HCT116 (cell line): Measurements from ENCODE around the gene STK11. TPM values are rescaled to one million over a fixed set of nuclear protein-coding genes. Genes with fewer than 3 reads are reported as not detected.

ENCODE experiments used
- ATAC-seq: fragments of 200-7000 bp; cut with Tn5 transposase; 2 replicates; pipeline ENCODE4 v1.9.1; 2020; ENCODE audit warnings: mild to moderate bottlenecking, moderate library complexity
- BruUV-seq: library from RNA; stranded (reverse); fragments of 400-500 nt; replicated peaks from 2 replicates; lab custom pipeline; 2021; lab: Mats Ljungman, UMichigan
- CTCF ChIA-PET: fragments of 300-600 bp; sonication (Branson Sonifier 250); formaldehyde crosslinking; loops from one replicate; lab custom pipeline; 2021; ENCODE audit warnings: antibody characterized with exemption; lab: Charles Lee
- POLR2A ChIA-PET: fragments of 300-600, 350-600 bp; sonication (Branson Sonifier 250); formaldehyde crosslinking; loops from one replicate; lab custom pipeline; 2021; ENCODE audit warnings: antibody characterized with exemption; lab: Charles Lee
- RAD21 ChIA-PET, 2 experiments: fragments of 300-600 bp; sonication (Branson Sonifier 250); formaldehyde crosslinking; loops; one replicate each; lab custom pipeline; 2023; ENCODE audit warnings: low total read pairs in 2 of 2; ENCODE audit not compliant: uncharacterized antibody in 2 of 2, unreplicated experiment in 2 of 2, low non-redundant PET in 1 of 2; lab: Charles Lee
- DNase-seq: peaks from one replicate; pipeline ENCODE4 v3.0.0-alpha.2; 2010; ENCODE audit warnings: low read depth, low spot score
- H2AFZ ChIP-seq: fragments of 200-600 bp; shearing (Covaris generic), sonication (generic); 2 replicates; pipeline ENCODE4 v1.6.1; 2017; ENCODE audit warnings: low read depth, mixed run types, mixed read lengths, antibody characterized with exemption, low read length; ENCODE audit not compliant: poor library complexity, severe bottlenecking
- H3K27ac ChIP-seq: 2 replicates; pipeline ENCODE4 v1.5.1; 2012; ENCODE audit warnings: low read depth, low read length
- H3K27me3 ChIP-seq: fragments of 200-600 bp; sonication (generic); 2 replicates; pipeline ENCODE4 v1.6.1; 2016; ENCODE audit warnings: mixed run types, low read length, mixed read lengths; ENCODE audit not compliant: insufficient read depth
- H3K36me3 ChIP-seq, 2 experiments: fragments of 200-500 bp in 1 of 2; fragments of 200-600 bp in 1 of 2; sonication (Bioruptor generic) in 1 of 2; sonication (generic) in 1 of 2; 2 replicates each; pipeline versions ENCODE4 v1.5.1 to v1.6.1; 2014 to 2016; ENCODE audit warnings: low read length in 2 of 2, inconsistent platforms in 1 of 2, mixed read lengths in 1 of 2, mixed run types in 1 of 2; ENCODE audit not compliant: insufficient read depth in 2 of 2, control insufficient read depth in 1 of 2
- H3K4me1 ChIP-seq, 2 experiments: fragments of 200-600 bp in 1 of 2; sonication (generic) in 1 of 2; 2 replicates each; pipeline versions ENCODE4 v1.5.1 to v1.6.1; 2012 to 2017; ENCODE audit warnings: low read length in 2 of 2, inconsistent platforms in 1 of 2, mild to moderate bottlenecking in 1 of 2, mixed read lengths in 1 of 2, mixed run types in 1 of 2, moderate library complexity in 1 of 2; ENCODE audit not compliant: insufficient read depth in 2 of 2, control insufficient read depth in 1 of 2
- H3K4me2 ChIP-seq: fragments of 200-600 bp; sonication (generic); 2 replicates; pipeline ENCODE4 v1.6.1; 2017; ENCODE audit warnings: mixed run types, low read length, mixed read lengths
- H3K4me3 ChIP-seq, 2 experiments: fragments of 200-600 bp in 1 of 2; sonication (generic) in 1 of 2; replicated peaks in 1 of 2; 2 replicates each; pipeline ENCODE4 v1.5.1; 2011 to 2016; ENCODE audit warnings: low read length in 2 of 2, control low read depth in 1 of 2, low read depth in 1 of 2, mild to moderate bottlenecking in 1 of 2, mixed read lengths in 1 of 2, mixed run types in 1 of 2
- H3K79me2 ChIP-seq: fragments of 200-600 bp; sonication (generic); 2 replicates; pipeline ENCODE4 v1.6.1; 2017; ENCODE audit warnings: mild to moderate bottlenecking, mixed run types, low read length, moderate library complexity, mixed read lengths; ENCODE audit not compliant: insufficient read depth
- H3K9ac ChIP-seq: fragments of 200-600 bp; sonication (generic); 2 replicates; pipeline ENCODE4 v1.6.1; 2016; ENCODE audit warnings: low read length, mixed read lengths
- H3K9me2 ChIP-seq: fragments of 200-600 bp; sonication (generic), shearing (Covaris generic); 2 replicates; pipeline ENCODE4 v1.6.1; 2017; ENCODE audit warnings: mixed run types, mild to moderate bottlenecking, moderate library complexity; ENCODE audit not compliant: insufficient read depth
- H3K9me3 ChIP-seq, 2 experiments: fragments of 200-500 bp in 1 of 2; fragments of 200-600 bp in 1 of 2; sonication (Bioruptor generic) in 1 of 2; sonication (generic) in 1 of 2; 2 replicates each; pipeline ENCODE4 v1.6.1; 2014 to 2017; ENCODE audit warnings: low read length in 2 of 2, mixed read lengths in 2 of 2, inconsistent platforms in 1 of 2, low read depth in 1 of 2, mild to moderate bottlenecking in 1 of 2, mixed run types in 1 of 2, moderate library complexity in 1 of 2; ENCODE audit not compliant: control insufficient read depth in 1 of 2, insufficient read depth in 1 of 2
- H4K20me1 ChIP-seq: fragments of 200-600 bp; sonication (generic), shearing (Covaris generic); 2 replicates; pipeline ENCODE4 v1.6.1; 2017; ENCODE audit warnings: mixed run types, mild to moderate bottlenecking, moderate library complexity; ENCODE audit not compliant: insufficient read depth
- ATF3 ChIP-seq: IDR thresholded peaks from 2 replicates; pipeline ENCODE4 v1.6.1; 2012
- CEBPB ChIP-seq: IDR thresholded peaks from 2 replicates; pipeline ENCODE4 v1.6.1; 2012; ENCODE audit warnings: low read depth
- CTCF ChIP-seq, 3 experiments: fragments of 200-600 bp in 1 of 3; sonication (generic) in 1 of 3; IDR thresholded peaks in 2 of 3; conservative IDR thresholded peaks in 1 of 3; 2 replicates each; pipeline ENCODE4 v1.5.1; 2012 to 2017; ENCODE audit warnings: low read depth in 2 of 3, low read length in 2 of 3, antibody characterized with exemption in 1 of 3, borderline replicate concordance in 1 of 3, control low read depth in 1 of 3, mild to moderate bottlenecking in 1 of 3, mixed read lengths in 1 of 3, mixed run types in 1 of 3, moderate library complexity in 1 of 3; ENCODE audit not compliant: insufficient read depth in 1 of 3
- EGR1 ChIP-seq: IDR thresholded peaks from 2 replicates; pipeline ENCODE4 v1.6.1; 2012; ENCODE audit warnings: low read depth
- ELF1 ChIP-seq: IDR thresholded peaks from 2 replicates; pipeline ENCODE4 v1.6.1; 2012; ENCODE audit warnings: low read depth, borderline replicate concordance
- EZH2 ChIP-seq: fragments of 200-600 bp; sonication (generic); IDR thresholded peaks from 2 replicates; pipeline ENCODE4 v1.6.1; 2017; ENCODE audit warnings: antibody characterized with exemption, mixed run types
- EZH2phosphoT487 ChIP-seq: fragments of 200-600 bp; IDR thresholded peaks from 2 replicates; pipeline ENCODE4 v1.6.1; 2018; ENCODE audit warnings: antibody characterized with exemption, borderline replicate concordance
- FOSL1 ChIP-seq: IDR thresholded peaks from 2 replicates; pipeline ENCODE4 v1.6.1; 2012; ENCODE audit warnings: low read depth
- MAX ChIP-seq: IDR thresholded peaks from 2 replicates; pipeline ENCODE4 v1.6.1; 2012
- POLR2A ChIP-seq: IDR thresholded peaks from 2 replicates; pipeline ENCODE4 v1.7.0; 2011; ENCODE audit warnings: borderline replicate concordance; ENCODE audit not compliant: insufficient read depth, insufficient read length; ENCODE audit errors: extremely low read depth
- POLR2AphosphoS5 ChIP-seq: IDR thresholded peaks from 2 replicates; pipeline ENCODE4 v1.6.1; 2011; ENCODE audit warnings: mild to moderate bottlenecking, low read depth, low read length, moderate library complexity
- REST ChIP-seq: IDR thresholded peaks from 2 replicates; pipeline ENCODE4 v1.6.1; 2012; ENCODE audit warnings: low read depth
- SIN3A ChIP-seq: IDR thresholded peaks from 2 replicates; pipeline ENCODE4 v1.6.1; 2012; ENCODE audit warnings: low read depth
- SP1 ChIP-seq: IDR thresholded peaks from 2 replicates; pipeline ENCODE4 v1.6.1; 2012; ENCODE audit warnings: low read depth
- YY1 ChIP-seq: IDR thresholded peaks from 2 replicates; pipeline ENCODE4 v1.6.1; 2011; ENCODE audit warnings: low read length, low read depth, moderate library complexity, mild to moderate bottlenecking; ENCODE audit not compliant: insufficient replicate concordance; ENCODE audit errors: extremely low read depth
- ZBTB33 ChIP-seq: IDR thresholded peaks from 2 replicates; pipeline ENCODE4 v1.6.1; 2011; ENCODE audit warnings: mild to moderate bottlenecking, low read length, moderate library complexity; ENCODE audit not compliant: insufficient replicate concordance; ENCODE audit errors: extremely low read depth
- ZNF274 ChIP-seq: fragments of 200-500 bp; sonication (Bioruptor generic); IDR thresholded peaks from 2 replicates; pipeline ENCODE4 v1.6.1; 2014; ENCODE audit warnings: mild to moderate bottlenecking, low read depth, low read length, inconsistent platforms
- intact Hi-C: fragments of 100-400 bp; cut with micrococcal nuclease; formaldehyde crosslinking; loops from 2 replicates; pipeline ENCODE4 v1.10.0; 2022
- total RNA-seq: library from RNA; stranded (reverse); gene quantifications from one replicate; pipeline ENCODE4 v1.2.1, GENCODE V29; 2021; ENCODE audit not compliant: unreplicated experiment

Gene STK11
- total RNA-seq, 1 experiment from 2014 or later = 86.9 TPM

GRCh38 chr19:1217366-1217765 is 11.8 kb downstream of the STK11 start:
- no TSS peak for BruUV-seq
- Histone ChIP-seq H3K27ac (no peak overlapping the region; the same call in 1 of the 2 replicates), H3K4me3 (no peak overlapping the region), H3K4me2 (no peak overlapping the region), H3K4me1 (peaks cover 13 to 49% of the 10 kb centered on the region in 2 experiments), H3K79me2 (peaks cover 78% of the 10 kb centered on the region), H3K9ac (no peak overlapping the region), H3K9me3 (no peaks in the 10 kb centered on the region)
- intact Hi-C loops = no loop called here
- DNase-seq = no peak
- CTCF ChIA-PET = interaction anchor here (1.2 to 1.7 kb wide), 2 partner anchors 11 to 104 kb away, joined by 3 to 4 read pairs; no protein-coding TSS in a partner anchor
- RAD21 ChIA-PET = interaction anchor here in 1 of 2 experiments (0.6 kb wide), 1 partner anchor 8 kb away, joined by 3 read pairs; no protein-coding TSS in a partner anchor
- TF ChIP-seq ZNF274 = no peak
- TF ChIP-seq POLR2AphosphoS5 = no peak
- no peak for TF ChIP-seq REST
- TF ChIP-seq EZH2phosphoT487 = no peak
- TF ChIP-seq EGR1 = no peak
- TF ChIP-seq FOSL1 = no peak
- no peak for TF ChIP-seq ELF1
- TF ChIP-seq ATF3 = no peak
- TF ChIP-seq CEBPB = no peak
- TF ChIP-seq EZH2 = no peak
- no peak for TF ChIP-seq SP1
- TF ChIP-seq POLR2A = no peak
- no peak for TF ChIP-seq SIN3A
- no peak for TF ChIP-seq MAX
- TF ChIP-seq CTCF (IDR thresholded peaks at IDR 0.05 in 2 of 3, conservative IDR thresholded peaks at IDR 0.05 in 1 of 3; ENCODE audit: borderline replicate concordance in 1 of 3, insufficient read depth in 1 of 3, low read depth in 2 of 3, low read length in 2 of 3) = no peak
- TF ChIP-seq YY1 = no peak
- no peak for TF ChIP-seq ZBTB33
- TF ChIP-seq, all 23 proteins: peak for 0
- H3K27me3 ChIP-seq = no peaks in the 10 kb centered on the region
- POLR2A ChIA-PET = interaction anchor here (1.4 kb wide), 1 partner anchor 52 kb away, joined by 5 read pairs; the partner anchor contains the start of gene CIRBP
- peaks cover 4 to 13% of the 10 kb centered on the region in 2 experiments; a peak in 2 of 4 replicates for H3K36me3 ChIP-seq
- H2AFZ ChIP-seq = no peak overlapping the region
- no peak for ATAC-seq
- no peaks in the 10 kb centered on the region for H3K9me2 ChIP-seq
- no peaks in the 10 kb centered on the region for H4K20me1 ChIP-seq
